Hypothalamus (tissue), 51 donors: Measurements from ENCODE around the gene ATP4B.

Source experiments
- DNase-seq, 51 donors: peaks; one replicate each; lab custom pipeline; 2025; lab: John Stamatoyannopoulos, UW

The ATP4B gene

DNA sequence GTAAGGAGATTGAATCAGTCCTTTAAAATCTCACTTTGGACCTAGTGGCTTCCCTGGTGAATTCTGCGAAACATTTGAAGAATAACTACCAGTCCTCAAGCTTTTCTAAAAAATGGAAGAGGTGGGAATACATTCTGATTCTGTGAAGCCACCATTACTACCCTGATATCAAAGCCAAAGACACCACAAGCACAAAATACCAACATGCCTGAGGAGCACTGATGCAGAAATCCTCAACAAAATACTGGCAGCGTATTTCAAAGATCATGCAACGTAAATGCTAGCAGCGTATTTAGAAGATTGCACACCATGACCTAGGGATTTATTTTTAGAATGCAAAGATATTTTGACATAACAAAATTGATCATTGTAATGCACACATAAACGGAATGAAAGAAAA lies 14.4 kb downstream of the ATP4B start:
- DNase-seq = no peak

DNA sequence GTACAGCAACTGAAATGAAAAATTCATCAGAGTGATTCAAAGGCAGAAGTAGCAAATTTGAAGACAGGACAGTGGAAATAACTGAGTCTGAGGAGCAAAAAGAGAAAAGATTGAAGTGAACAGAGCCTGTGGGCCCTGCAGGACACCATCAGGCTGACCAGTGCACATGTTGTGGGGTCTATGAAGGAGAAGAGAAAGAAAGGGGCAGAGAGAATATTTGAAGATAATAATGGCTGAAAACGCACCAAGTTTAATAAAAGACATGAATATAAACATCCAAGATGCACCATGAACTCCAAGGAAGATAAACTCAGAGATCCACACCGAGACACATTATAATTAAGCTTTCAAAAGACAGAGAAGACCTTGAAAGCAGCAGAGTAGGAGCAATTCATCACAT lies 15.4 kb downstream of the ATP4B start:
- no peak for DNase-seq

DNA sequence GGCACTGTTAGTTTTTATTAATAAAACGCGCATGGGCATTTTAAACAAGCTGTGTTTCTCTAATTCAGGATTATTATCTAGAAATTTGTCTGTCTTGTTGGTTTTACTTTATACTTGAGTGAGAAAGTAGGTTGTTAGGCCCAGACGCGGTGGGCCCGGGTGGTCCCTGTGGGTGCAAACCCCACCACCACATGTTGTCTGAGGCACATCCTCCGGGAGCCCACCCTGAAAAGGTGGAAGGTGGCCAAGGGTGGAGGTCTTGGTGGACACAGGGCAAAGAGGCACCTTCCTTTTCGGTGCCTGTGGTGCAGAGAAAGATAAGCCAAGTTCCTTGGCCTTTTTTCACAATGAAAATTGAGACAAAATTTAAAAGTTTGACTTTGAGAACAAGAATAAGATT lies 16.6 kb downstream of the ATP4B start:
- DNase-seq = no peak

DNA sequence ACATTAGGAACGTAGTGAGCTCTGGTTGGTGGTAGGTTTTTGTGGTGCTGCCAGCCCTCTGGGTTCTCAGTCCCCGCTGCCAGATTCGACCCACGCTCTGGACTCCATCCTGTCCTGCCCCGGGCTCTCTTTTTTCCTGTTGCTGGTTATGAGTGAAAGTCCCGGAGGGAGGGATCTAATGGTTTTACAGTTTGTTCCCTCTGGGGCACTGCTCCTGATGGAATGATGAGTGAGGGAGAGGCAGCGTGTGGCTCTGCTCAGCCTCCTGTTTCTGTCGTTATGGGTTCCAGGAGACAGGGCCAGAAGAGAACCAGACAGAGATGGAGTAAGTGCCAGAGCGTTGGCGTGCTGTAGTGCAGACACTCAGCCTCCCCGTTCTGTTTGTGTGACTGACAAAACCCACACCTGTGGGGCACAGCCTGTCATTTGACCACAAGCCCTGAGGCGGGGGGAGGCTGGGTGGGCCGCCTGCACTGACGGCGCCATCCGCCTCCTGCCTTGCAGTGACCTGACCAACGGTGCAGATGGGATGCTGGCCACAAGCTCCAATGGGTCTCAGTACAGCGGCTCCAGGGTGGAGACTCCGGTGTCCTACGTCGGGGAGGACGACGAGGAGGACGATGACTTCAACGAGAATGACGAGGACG lies 18.3 kb downstream of the ATP4B start:
- DNase-seq = no peak

DNA sequence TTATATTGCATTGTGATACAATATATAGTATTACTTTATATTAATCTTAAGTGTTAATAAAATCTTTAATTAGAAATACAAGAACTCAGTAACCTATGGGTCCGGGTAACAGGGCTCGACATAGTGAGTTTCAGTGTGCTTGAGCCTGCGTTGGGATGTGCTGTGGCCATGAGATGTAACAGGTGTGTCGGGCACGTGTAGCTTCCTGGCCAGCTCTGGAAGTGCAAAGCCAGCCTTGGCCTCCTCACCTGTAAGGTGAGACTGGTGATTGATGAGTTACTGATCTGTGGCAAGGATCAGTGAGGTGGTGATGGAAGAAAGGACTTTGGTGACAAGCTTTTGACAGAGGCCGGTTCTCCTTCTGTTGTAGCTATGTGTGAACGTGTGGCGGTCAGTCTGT lies 19.2 kb downstream of the ATP4B start:
- no peak for DNase-seq

DNA sequence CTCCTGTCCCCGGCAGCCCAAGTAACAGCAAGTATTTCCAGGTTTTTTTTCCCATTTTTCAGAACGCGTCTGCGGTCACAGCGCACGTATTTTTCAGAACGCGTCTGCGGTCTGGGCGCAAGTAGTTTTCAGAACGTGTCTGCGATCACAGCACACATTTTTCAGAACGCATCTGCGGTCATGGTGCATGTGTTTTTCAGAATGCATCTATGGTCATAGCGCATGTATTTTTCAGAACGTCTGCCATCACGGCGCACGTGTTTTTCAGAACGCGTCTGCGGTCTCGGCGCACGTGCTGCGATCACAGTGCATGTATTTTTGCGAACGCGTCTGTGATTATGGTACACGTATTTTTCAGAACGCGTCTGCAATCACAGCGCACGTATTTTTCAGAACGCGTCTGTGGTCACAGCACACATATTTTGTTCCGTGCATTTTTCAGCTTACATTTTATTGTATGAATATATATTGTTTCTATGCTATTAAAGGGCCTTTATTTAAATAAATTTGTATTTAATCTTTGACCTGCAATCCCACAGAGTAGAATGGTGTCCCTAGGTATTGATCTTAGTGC lies 19.7 kb downstream of the ATP4B start:
- DNase-seq = no peak

- no peak for DNase-seq
Observed at GRCh38 chr13:113637262-113638160, 20.5 kb downstream of the ATP4B start.

GRCh38 chr13:113636266-113636963 lies 21.6 kb downstream of the ATP4B start:
- no peak for DNase-seq

- no peak for DNase-seq
Observed at GRCh38 chr13:113635709-113636108, 22.3 kb downstream of the ATP4B start.

- DNase-seq = no peak
Observed at GRCh38 chr13:113635048-113635420, 23.0 kb downstream of the ATP4B start.

DNA sequence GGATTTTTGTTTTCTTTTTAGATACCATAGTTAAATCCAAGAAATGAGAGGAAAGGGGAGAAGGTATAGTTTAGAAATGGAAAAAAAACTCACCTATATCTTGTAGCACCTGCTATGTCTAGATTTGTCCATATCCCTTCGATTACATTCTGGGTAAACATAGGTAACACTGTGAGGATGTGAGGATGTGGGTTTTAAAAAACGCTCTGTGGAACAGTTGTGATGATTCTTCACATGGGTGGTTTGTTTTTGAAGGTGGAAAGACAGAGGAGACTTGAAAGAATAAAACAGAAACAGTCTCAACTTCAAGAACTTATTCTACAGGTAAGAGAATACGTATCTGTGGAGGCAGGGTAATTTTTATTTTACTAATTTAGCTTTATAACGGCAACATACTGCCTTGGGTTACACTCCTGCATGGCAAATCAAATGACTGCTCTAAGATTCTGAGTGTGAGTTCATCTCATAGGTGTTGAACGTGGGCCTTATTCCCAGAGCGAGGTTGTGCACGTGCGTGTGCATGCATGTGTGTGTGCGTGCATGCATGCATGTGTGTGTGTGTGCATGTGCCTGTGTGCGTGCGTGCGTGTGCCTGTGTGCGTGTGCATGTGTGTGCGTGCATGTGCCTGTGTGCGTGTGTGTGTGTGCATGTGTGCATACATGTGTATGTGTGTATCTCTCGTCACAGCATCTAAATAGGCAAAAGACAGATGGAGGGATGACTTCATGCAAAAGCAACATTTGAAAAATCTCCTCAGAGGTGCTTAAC lies 23.5 kb downstream of the ATP4B start:
- no peak for DNase-seq

- no peak for DNase-seq
Observed at GRCh38 chr13:113633485-113633873, 24.5 kb downstream of the ATP4B start.

GRCh38 chr13:113632706-113633484 lies 25.1 kb downstream of the ATP4B start:
- DNase-seq = no peak

- no peak for DNase-seq
Observed at GRCh38 chr13:113631341-113632095, 26.5 kb downstream of the ATP4B start.

DNA sequence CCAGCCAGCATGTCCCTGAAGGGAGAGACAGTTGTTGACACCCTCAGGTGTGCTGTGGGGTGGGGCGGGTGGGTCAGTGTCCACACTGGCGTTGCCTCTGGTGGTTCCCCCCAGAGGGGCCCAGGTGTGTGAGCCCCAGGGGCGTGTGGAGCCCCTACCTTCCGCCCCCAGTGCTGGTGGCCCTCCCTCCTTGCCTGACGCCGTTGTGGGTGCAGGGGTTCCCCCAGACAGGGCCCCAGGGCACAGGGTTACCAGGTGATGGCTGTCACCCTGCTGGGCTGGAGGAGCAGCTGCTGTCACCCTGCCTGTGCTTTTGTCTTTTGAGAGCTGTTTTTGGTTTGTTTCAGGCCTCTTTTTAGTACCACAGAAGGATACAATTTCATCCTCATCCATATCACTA lies 27.2 kb downstream of the ATP4B start:
- DNase-seq = no peak

DNA sequence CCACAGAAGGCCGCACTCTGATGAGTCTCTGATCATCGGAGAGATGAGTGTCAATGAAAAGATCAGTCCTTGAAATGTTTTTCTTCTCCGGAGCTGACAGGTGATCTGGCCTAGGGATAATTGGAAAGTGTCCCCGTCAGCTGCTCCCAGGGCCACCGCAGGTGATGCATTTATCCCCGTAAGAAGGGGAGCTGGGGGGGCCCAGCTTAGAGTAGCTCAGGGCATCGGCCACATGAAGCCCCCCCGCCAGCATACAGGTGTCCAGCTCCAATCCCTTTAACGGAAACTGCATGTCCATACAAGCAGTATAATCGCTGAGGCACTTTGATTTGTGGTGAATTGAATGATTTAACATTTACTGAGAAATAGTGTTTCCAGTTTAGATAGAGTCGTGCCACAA lies 27.7 kb downstream of the ATP4B start:
- DNase-seq = no peak

- no peak for DNase-seq
Observed at GRCh38 chr13:113629866-113630265, 28.1 kb downstream of the ATP4B start.

DNA sequence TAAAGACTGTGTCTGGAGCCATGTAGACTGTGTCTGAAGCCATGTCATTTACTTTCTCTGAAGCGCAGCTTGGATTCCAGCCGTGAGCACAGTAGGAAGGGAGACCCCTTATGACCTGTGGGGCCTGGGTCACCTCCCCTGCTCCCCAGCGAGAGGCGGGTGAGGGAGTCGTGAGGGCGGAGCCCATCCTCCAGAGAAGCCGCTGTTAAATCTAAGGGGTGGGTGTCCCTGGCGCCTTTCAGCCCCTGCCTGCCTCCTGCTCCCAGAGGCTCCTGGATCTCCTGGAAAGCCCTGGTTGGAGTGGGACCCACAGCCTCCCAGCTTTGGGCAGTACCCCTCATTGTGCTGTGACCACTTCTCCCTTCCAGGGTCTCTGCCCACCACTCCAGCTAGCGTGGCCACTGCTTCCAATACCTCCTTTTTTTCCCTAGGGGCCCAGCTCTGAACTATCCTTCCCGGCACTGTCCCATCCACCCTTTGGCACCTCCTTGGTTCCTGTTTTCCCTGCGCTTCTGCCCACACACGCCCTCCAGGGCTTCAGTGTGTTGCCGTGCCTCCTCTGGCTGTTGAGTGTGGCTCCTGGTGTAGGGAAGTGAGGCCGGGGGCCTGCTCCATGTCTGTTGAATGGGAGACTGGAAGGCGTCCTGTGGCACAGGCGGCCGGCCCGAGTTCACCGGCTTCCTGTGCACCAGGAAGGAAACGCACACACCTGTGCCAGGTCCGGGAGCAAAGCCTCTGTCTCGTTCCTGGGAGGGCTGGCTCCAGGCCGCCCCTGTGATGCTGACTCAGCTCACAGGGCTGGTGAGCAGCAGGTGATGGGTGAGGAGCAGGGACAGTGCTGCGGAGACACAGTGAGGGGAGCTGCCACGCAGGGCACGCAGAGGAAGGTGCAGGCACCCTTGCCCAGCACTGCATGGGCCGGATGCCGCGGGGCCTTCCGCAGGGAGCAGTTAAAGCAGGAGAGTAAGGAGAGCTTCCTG lies 29.4 kb downstream of the ATP4B start:
- DNase-seq = no peak
